ENCODE measurements around the gene YPEL2.

DNA sequence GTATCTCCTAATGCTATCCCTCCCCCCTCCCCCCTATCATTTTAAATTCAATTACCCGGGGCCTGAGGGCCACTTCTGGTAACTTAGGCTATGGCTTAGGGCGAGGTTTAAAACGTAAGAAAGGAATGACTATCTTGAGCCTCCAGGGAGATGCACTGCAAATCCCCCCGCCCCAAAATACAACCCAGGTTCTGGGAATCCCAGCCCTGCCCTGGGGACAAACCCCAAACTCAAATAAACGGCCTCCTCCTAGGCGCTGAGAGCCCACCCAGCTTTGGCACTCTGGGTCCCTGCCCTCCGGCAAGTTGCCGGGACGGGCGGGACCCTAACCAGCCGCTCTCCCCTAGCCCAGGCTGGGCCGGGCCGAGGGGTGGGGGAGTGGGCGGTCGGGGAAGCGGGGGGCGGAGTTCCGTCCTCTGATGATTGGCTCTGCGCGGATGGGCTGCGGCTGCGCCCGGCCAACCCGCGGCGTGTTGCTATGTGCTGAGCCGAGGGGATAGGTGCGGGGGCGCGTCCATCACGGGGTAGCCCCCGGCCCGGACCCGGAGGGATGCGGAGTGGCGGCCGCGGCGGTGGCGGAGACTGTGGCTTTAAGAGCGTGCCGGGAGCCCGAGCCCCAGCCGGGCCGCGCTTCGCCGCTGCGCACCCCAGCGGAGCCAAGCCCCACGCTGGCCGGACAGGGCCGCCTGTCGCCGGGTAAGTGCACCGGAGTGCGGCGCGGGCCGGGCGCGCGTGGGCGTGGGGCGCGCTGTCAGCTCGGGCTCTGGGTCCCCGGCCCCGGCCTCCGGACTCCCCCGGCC, at the start of gene YPEL2:
- TF ChIP-seq, protein P1, sequence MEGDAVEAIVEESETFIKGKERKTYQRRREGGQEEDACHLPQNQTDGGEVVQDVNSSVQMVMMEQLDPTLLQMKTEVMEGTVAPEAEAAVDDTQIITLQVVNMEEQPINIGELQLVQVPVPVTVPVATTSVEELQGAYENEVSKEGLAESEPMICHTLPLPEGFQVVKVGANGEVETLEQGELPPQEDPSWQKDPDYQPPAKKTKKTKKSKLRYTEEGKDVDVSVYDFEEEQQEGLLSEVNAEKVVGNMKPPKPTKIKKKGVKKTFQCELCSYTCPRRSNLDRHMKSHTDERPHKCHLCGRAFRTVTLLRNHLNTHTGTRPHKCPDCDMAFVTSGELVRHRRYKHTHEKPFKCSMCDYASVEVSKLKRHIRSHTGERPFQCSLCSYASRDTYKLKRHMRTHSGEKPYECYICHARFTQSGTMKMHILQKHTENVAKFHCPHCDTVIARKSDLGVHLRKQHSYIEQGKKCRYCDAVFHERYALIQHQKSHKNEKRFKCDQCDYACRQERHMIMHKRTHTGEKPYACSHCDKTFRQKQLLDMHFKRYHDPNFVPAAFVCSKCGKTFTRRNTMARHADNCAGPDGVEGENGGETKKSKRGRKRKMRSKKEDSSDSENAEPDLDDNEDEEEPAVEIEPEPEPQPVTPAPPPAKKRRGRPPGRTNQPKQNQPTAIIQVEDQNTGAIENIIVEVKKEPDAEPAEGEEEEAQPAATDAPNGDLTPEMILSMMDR (IDR thresholded peaks at IDR 0.05; ENCODE audit: insufficient read depth, low read length, poor library complexity, severe bottlenecking) = no peak
- no peak for TF ChIP-seq EZH2phosphoT487 (conservative IDR thresholded peaks at IDR 0.05; ENCODE audit: low read length)

Data from SU-DHL-6 (cell line).